Chondrocyte (in vitro differentiated cells): ENCODE results near the gene OPN1SW. TPM values are rescaled to one million over a fixed set of nuclear protein-coding genes. Genes with fewer than 3 reads are reported as not detected.

Experiments used
- DNase-seq: peaks from one replicate; pipeline ENCODE4 v3.0.0; 2021; ENCODE audit warnings: mixed read lengths, low spot score
- H3K27ac Mint-ChIP-seq: one replicate; pipeline ENCODE4 v1.8.0; 2021; ENCODE audit warnings: mild to moderate bottlenecking, moderate library complexity, mixed read lengths; ENCODE audit not compliant: unreplicated experiment
- H3K27me3 Mint-ChIP-seq: 2 replicates; pipeline ENCODE4 v1.8.0; 2021; ENCODE audit warnings: low read depth, mixed read lengths
- H3K36me3 Mint-ChIP-seq: 2 replicates; pipeline ENCODE4 v1.8.0; 2021; ENCODE audit warnings: low read depth, mixed read lengths
- H3K4me1 Mint-ChIP-seq: 2 replicates; pipeline ENCODE4 v1.8.0; 2021; ENCODE audit warnings: low read depth, mild to moderate bottlenecking, mixed read lengths
- H3K4me3 Mint-ChIP-seq: one replicate; pipeline ENCODE4 v1.8.0; 2021; ENCODE audit warnings: mild to moderate bottlenecking, moderate library complexity, mixed read lengths; ENCODE audit not compliant: unreplicated experiment
- H3K9me3 Mint-ChIP-seq: 2 replicates; pipeline ENCODE4 v1.8.0; 2021; ENCODE audit warnings: low read depth, mixed read lengths
- total RNA-seq: library from RNA; stranded (reverse); gene quantifications from 3 replicates; pipeline ENCODE4 v1.2.1, GENCODE V29; 2021
- TF ChIP-seq, protein P1 (sequence below): fragments of 200-600 bp; sonication (generic); IDR thresholded peaks from 2 replicates; pipeline ENCODE4 v1.5.0; 2021; ENCODE audit warnings: antibody characterized with exemption, mild to moderate bottlenecking, moderate library complexity

OPN1SW gene
- total RNA-seq, 1 donor from 2014 or later: not detected

- H3K27me3 Mint-ChIP-seq: peaks cover 3% of the 10 kb centered on the region
- peaks cover 3% of the 10 kb centered on the region for H3K36me3 Mint-ChIP-seq
- H3K4me3 Mint-ChIP-seq: no peak overlapping the region
- TF ChIP-seq, protein P1, sequence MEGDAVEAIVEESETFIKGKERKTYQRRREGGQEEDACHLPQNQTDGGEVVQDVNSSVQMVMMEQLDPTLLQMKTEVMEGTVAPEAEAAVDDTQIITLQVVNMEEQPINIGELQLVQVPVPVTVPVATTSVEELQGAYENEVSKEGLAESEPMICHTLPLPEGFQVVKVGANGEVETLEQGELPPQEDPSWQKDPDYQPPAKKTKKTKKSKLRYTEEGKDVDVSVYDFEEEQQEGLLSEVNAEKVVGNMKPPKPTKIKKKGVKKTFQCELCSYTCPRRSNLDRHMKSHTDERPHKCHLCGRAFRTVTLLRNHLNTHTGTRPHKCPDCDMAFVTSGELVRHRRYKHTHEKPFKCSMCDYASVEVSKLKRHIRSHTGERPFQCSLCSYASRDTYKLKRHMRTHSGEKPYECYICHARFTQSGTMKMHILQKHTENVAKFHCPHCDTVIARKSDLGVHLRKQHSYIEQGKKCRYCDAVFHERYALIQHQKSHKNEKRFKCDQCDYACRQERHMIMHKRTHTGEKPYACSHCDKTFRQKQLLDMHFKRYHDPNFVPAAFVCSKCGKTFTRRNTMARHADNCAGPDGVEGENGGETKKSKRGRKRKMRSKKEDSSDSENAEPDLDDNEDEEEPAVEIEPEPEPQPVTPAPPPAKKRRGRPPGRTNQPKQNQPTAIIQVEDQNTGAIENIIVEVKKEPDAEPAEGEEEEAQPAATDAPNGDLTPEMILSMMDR: no peak
- H3K9me3 Mint-ChIP-seq: no peaks in the 10 kb centered on the region
- no peaks in the 10 kb centered on the region for H3K4me1 Mint-ChIP-seq
- no peak overlapping the region for H3K27ac Mint-ChIP-seq
- DNase-seq: no peak
Measured at GRCh38 chr7:128812514-128813168, 37.0 kb upstream of the OPN1SW start.

- H3K9me3 Mint-ChIP-seq: no peaks in the 10 kb centered on the region
- TF ChIP-seq, protein P1: no peak
- no peak for DNase-seq
- peaks cover 3% of the 10 kb centered on the region for H3K27me3 Mint-ChIP-seq
- H3K36me3 Mint-ChIP-seq: peaks cover 3% of the 10 kb centered on the region
- H3K4me3 Mint-ChIP-seq: no peak overlapping the region
- no peaks in the 10 kb centered on the region for H3K4me1 Mint-ChIP-seq
- no peak overlapping the region for H3K27ac Mint-ChIP-seq
Measured at GRCh38 chr7:128811631-128812430, 36.2 kb upstream of the OPN1SW start.

DNA sequence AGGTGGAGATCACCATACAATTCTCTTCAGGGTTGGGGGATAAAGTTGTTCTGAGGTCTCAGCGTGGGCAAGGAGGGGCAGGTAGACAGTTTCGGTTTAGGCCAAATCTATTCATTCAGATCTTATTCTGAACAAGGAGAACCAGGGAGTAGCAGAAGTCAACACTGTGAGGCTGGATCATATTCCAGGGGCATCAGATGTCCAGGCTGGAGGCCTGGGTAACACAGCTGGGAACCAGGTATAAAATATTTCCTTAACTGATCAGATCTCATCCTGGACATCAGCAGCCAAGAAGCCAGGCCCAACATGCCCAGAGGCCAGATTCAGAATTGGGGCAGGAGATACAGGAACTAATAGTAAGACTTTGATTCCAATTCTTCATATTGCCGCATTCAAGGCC, 35.4 kb upstream of the OPN1SW start:
- no peak for DNase-seq
- TF ChIP-seq, protein P1: no peak
- Mint-ChIP-seq H3K4me1 (no peaks in the 10 kb centered on the region), H3K9me3 (no peaks in the 10 kb centered on the region), H3K27ac (no peak overlapping the region), H3K4me3 (no peak overlapping the region), H3K36me3 (peaks cover 5% of the 10 kb centered on the region), H3K27me3 (peaks cover 3% of the 10 kb centered on the region)

DNA sequence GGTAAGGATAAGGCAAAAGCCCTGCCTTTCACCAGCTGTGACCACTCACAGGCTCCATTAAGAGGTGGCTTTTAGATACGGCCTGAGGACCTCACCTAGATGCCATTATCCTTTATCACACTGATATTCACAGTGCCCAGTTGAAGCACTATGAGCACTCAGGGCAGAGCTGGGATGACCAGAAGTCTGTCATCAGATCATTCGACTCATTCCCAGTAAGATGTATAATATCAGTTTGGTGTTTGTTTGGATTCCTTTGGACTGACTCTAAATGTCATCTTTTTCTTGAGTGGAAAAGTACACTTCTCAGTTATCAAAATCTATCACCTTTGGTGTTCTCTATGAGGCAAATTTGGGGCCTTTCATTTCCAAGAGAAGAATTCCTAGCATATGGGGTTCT, 34.9 kb upstream of the OPN1SW start:
- TF ChIP-seq, protein P1: no peak
- Mint-ChIP-seq H3K4me3 (no peak overlapping the region), H3K4me1 (no peaks in the 10 kb centered on the region), H3K9me3 (no peaks in the 10 kb centered on the region), H3K27me3 (peaks cover 1% of the 10 kb centered on the region), H3K36me3 (peaks cover 5% of the 10 kb centered on the region), H3K27ac (no peak overlapping the region)
- DNase-seq: no peak

DNA sequence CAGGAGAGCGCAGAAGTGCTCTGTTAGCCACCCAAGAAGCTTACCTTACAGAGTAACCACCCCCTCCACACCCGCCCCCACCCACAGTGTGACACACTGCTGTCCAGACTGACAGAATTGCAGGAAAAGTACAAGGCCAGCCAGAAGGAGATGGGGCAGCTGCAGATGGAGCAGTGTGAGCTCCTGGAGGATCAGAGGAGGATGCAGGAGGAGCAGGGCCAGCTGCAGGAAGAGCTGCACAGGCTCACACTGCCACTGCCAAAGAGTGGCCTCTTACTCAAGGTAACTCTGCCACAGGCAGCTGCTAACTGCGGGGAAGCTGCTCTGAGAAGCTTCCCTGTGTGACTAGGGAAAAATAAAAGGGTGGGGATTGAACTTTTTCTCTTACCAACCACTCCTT, 33.8 kb upstream of the OPN1SW start:
- Mint-ChIP-seq H3K27ac (no peak overlapping the region), H3K4me3 (no peak overlapping the region), H3K4me1 (peaks cover 2% of the 10 kb centered on the region), H3K36me3 (peaks cover 5% of the 10 kb centered on the region), H3K9me3 (no peaks in the 10 kb centered on the region), H3K27me3 (no peaks in the 10 kb centered on the region)
- TF ChIP-seq, protein P1: no peak
- DNase-seq: no peak
